ENCODE measurements around the gene LEFTY2. TPM values are rescaled to one million over a fixed set of nuclear protein-coding genes. Genes with fewer than 3 reads are reported as not detected.
A peak's percentile ranks its signal among the peaks of the same experiment; 100 is the strongest.

Gene LEFTY2
- total and polyA plus RNA-seq, 9 of the 15 experiments (the other 6 are each of a cell fraction or from before 2014, with no cell fraction given): 0.04 to 0.14 TPM; not detected in 7

DNA sequence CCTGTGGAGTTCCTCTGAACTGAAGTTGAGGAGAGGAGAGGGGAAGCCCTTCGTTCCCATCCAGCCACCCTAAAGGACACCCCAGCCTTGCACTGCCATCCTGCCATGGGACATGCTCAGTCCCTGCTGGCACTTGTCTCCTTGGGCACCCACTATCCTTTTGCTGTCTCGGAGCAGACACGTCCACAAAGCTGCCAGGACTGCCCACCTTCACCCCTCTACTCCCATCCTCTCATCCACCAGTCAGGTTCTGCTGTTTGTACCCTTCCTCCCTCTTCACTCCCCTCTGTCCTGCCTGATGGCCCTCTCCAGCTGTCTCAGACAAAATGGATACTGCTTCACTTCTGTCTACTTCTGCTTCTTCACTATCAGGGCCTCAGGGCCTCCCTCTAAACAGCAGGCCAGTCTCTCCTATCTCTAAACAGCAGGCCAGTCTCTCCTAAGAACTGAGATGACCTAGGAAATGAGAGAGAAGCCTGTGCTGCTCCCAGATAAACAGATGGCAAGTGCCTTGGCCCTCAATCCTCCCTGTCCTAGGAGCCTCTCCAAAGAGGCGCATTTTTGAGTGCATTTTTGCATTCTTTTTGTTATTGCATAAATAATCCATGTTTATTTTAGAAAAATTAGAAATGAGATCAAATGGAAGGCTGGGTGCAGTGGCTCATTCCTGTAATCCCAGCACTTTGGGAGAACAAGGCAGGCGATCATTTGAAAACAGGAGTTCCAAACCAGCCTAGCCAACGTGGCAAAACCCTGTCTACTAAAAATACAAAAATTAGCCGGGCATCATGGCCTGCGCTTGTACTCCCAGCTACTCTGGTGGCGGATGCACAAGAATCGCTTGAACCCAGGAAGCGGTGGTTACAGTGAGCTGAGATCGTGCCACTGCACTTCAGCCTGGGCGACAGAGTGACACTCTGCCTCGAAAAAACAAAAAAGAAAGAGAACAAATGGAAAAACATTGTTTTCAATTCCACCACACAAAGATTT lies 12.5 kb downstream of the LEFTY2 start (continued):
- TF ChIP-seq, protein P1, sequence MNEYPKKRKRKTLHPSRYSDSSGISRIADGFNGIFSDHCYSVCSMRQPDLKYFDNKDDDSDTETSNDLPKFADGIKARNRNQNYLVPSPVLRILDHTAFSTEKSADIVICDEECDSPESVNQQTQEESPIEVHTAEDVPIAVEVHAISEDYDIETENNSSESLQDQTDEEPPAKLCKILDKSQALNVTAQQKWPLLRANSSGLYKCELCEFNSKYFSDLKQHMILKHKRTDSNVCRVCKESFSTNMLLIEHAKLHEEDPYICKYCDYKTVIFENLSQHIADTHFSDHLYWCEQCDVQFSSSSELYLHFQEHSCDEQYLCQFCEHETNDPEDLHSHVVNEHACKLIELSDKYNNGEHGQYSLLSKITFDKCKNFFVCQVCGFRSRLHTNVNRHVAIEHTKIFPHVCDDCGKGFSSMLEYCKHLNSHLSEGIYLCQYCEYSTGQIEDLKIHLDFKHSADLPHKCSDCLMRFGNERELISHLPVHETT (CRISPR knock-in tag; conservative IDR thresholded peaks at IDR 0.05 in 1 of 2, IDR thresholded peaks at IDR 0.05 in 1 of 2): peak in 1 of 2 experiments; percentile 98; a peak in 2 of 4 replicates
- peak; percentile 69 to 95; a peak in 2 of 4 replicates for TF ChIP-seq TEAD1 (CRISPR knock-in tag; IDR thresholded peaks at IDR 0.05)
- 0 out of 2 replicates have a peak, but pooled peaks have one; percentile 49 for TF ChIP-seq RB1 (IDR thresholded peaks at IDR 0.05; ENCODE audit: low read depth)
- no peak for TF ChIP-seq ZNF77 (CRISPR knock-in tag; IDR thresholded peaks at IDR 0.05)
- TF ChIP-seq, protein P2, sequence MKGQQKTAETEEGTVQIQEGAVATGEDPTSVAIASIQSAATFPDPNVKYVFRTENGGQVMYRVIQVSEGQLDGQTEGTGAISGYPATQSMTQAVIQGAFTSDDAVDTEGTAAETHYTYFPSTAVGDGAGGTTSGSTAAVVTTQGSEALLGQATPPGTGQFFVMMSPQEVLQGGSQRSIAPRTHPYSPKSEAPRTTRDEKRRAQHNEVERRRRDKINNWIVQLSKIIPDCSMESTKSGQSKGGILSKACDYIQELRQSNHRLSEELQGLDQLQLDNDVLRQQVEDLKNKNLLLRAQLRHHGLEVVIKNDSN (CRISPR knock-in tag; IDR thresholded peaks at IDR 0.05): no peak
- TF ChIP-seq NRF1 (conservative IDR thresholded peaks at IDR 0.05 in 1 of 2, IDR thresholded peaks at IDR 0.05 in 1 of 2): peak; percentile 43 to 48; a peak in 3 of 4 replicates
- no peak for TF ChIP-seq RBM34 (IDR thresholded peaks at IDR 0.05; ENCODE audit: borderline replicate concordance, insufficient read depth, low read length)
- TF ChIP-seq CBX1 (IDR thresholded peaks at IDR 0.05; ENCODE audit: low read depth): no peak
- TF ChIP-seq, protein P3, sequence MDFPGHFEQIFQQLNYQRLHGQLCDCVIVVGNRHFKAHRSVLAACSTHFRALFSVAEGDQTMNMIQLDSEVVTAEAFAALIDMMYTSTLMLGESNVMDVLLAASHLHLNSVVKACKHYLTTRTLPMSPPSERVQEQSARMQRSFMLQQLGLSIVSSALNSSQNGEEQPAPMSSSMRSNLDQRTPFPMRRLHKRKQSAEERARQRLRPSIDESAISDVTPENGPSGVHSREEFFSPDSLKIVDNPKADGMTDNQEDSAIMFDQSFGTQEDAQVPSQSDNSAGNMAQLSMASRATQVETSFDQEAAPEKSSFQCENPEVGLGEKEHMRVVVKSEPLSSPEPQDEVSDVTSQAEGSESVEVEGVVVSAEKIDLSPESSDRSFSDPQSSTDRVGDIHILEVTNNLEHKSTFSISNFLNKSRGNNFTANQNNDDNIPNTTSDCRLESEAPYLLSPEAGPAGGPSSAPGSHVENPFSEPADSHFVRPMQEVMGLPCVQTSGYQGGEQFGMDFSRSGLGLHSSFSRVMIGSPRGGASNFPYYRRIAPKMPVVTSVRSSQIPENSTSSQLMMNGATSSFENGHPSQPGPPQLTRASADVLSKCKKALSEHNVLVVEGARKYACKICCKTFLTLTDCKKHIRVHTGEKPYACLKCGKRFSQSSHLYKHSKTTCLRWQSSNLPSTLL (IDR thresholded peaks at IDR 0.05): peak; percentile 49; the same call in 1 of the 2 replicates
- TF ChIP-seq HDGF (IDR thresholded peaks at IDR 0.05): peak; percentile 100
- peak; percentile 75; the same call in 1 of the 2 replicates for TF ChIP-seq HIVEP1 (CRISPR knock-in tag; IDR thresholded peaks at IDR 0.05)
- TF ChIP-seq STAT5B (CRISPR knock-in tag; IDR thresholded peaks at IDR 0.05): no peak
- TF ChIP-seq RAD51 (IDR thresholded peaks at IDR 0.05; ENCODE audit: borderline replicate concordance, low read depth): peak; percentile 55; the same call in 1 of the 2 replicates
- TF ChIP-seq, protein P4, sequence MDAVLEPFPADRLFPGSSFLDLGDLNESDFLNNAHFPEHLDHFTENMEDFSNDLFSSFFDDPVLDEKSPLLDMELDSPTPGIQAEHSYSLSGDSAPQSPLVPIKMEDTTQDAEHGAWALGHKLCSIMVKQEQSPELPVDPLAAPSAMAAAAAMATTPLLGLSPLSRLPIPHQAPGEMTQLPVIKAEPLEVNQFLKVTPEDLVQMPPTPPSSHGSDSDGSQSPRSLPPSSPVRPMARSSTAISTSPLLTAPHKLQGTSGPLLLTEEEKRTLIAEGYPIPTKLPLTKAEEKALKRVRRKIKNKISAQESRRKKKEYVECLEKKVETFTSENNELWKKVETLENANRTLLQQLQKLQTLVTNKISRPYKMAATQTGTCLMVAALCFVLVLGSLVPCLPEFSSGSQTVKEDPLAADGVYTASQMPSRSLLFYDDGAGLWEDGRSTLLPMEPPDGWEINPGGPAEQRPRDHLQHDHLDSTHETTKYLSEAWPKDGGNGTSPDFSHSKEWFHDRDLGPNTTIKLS (IDR thresholded peaks at IDR 0.05; ENCODE audit: borderline replicate concordance, low read depth): peak; percentile 1; the same call in 1 of the 2 replicates
- no peak for TF ChIP-seq MCM5 (IDR thresholded peaks at IDR 0.05; ENCODE audit: low read depth)
- TF ChIP-seq, protein P5, sequence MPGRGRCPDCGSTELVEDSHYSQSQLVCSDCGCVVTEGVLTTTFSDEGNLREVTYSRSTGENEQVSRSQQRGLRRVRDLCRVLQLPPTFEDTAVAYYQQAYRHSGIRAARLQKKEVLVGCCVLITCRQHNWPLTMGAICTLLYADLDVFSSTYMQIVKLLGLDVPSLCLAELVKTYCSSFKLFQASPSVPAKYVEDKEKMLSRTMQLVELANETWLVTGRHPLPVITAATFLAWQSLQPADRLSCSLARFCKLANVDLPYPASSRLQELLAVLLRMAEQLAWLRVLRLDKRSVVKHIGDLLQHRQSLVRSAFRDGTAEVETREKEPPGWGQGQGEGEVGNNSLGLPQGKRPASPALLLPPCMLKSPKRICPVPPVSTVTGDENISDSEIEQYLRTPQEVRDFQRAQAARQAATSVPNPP (IDR thresholded peaks at IDR 0.05; ENCODE audit: borderline replicate concordance, insufficient read depth, insufficient read length): no peak
- peak; percentile 54 for TF ChIP-seq RBFOX2 (IDR thresholded peaks at IDR 0.05; ENCODE audit: low read depth, low read length)
- 0 out of 2 replicates have a peak, but pooled peaks have one; percentile 31 for TF ChIP-seq CCAR2 (IDR thresholded peaks at IDR 0.05; ENCODE audit: low read depth, low read length)
- TF ChIP-seq ZNF586 (CRISPR knock-in tag; conservative IDR thresholded peaks at IDR 0.05): no peak
